ENCODE results near the gene HBG2.

- no peak for TF ChIP-seq ARNT (IDR thresholded peaks at IDR 0.05)
- TF ChIP-seq TARDBP (IDR thresholded peaks at IDR 0.05) = no peak
- no peak for TF ChIP-seq ELF4 (IDR thresholded peaks at IDR 0.05)
- TF ChIP-seq LEF1 (IDR thresholded peaks at IDR 0.05; ENCODE audit: borderline replicate concordance) = no peak
Measured at GRCh38 chr11:5247472-5248192, 6.9 kb downstream of the HBG2 start.
